OCI-LY7 (cell line): ENCODE data around the gene SLC12A8. TPM values are rescaled to one million over a fixed set of nuclear protein-coding genes. Genes with fewer than 3 reads are reported as not detected.

ENCODE experiments used
- BruUV-seq: library from RNA; stranded (reverse); fragments of 400-500 nt; replicated peaks from 2 replicates; lab custom pipeline; 2021; lab: Mats Ljungman, UMichigan
- CTCF ChIA-PET: fragments of 300-600 bp; sonication (Branson Sonifier 250); formaldehyde crosslinking; loops from one replicate; lab custom pipeline; 2022; ENCODE audit warnings: antibody characterized with exemption; ENCODE audit not compliant: unreplicated experiment; lab: Charles Lee
- POLR2A ChIA-PET: fragments of 300-600 bp; sonication (Branson Sonifier 250); formaldehyde crosslinking; loops from one replicate; lab custom pipeline; 2022; ENCODE audit warnings: antibody characterized with exemption; lab: Charles Lee
- DNase-seq: peaks from one replicate; pipeline ENCODE4 v3.0.0-alpha.2; 2015; ENCODE audit warnings: low spot score
- H2AFZ ChIP-seq: fragments of 200-600 bp; sonication (generic), shearing (Covaris generic); 2 replicates; pipeline ENCODE4 v1.6.1; 2014; ENCODE audit warnings: mild to moderate bottlenecking, antibody characterized with exemption, low read length, moderate library complexity
- H3K27ac ChIP-seq: fragments of 200-600 bp; sonication (generic); 2 replicates; pipeline ENCODE4 v1.5.1; 2014; ENCODE audit warnings: mixed run types, low read depth, mild to moderate bottlenecking, moderate library complexity, low read length, inconsistent platforms; ENCODE audit not compliant: poor library complexity, severe bottlenecking
- H3K36me3 ChIP-seq: fragments of 200-600 bp; sonication (generic); 2 replicates; pipeline ENCODE4 v1.6.1; 2014; ENCODE audit warnings: mild to moderate bottlenecking, antibody characterized with exemption, low read length, moderate library complexity, mixed read lengths; ENCODE audit not compliant: insufficient read depth
- H3K4me1 ChIP-seq: fragments of 200-600 bp; sonication (generic); 2 replicates; pipeline ENCODE4 v1.5.1; 2014; ENCODE audit warnings: mild to moderate bottlenecking, low read length; ENCODE audit not compliant: insufficient read depth, poor library complexity, severe bottlenecking
- H3K4me2 ChIP-seq: fragments of 200-600 bp; sonication (generic); 2 replicates; pipeline ENCODE4 v1.6.1; 2014; ENCODE audit warnings: mild to moderate bottlenecking, low read length
- H3K4me3 ChIP-seq: fragments of 200-600 bp; sonication (generic); 2 replicates; pipeline ENCODE4 v1.5.1; 2014; ENCODE audit warnings: mild to moderate bottlenecking, low read depth, low read length; ENCODE audit not compliant: poor library complexity, severe bottlenecking
- H3K79me2 ChIP-seq: fragments of 200-600 bp; sonication (generic); 2 replicates; pipeline ENCODE4 v1.6.1; 2016; ENCODE audit warnings: low read depth, mild to moderate bottlenecking, low read length, moderate library complexity, mixed read lengths; ENCODE audit not compliant: insufficient read depth
- H3K9me2 ChIP-seq: fragments of 200-600 bp; sonication (generic); 2 replicates; pipeline ENCODE4 v1.6.1; 2016; ENCODE audit warnings: mild to moderate bottlenecking, low read length, mixed read lengths; ENCODE audit not compliant: insufficient read depth
- H3K9me3 ChIP-seq: fragments of 200-600 bp; sonication (generic); 2 replicates; pipeline ENCODE4 v1.6.1; 2014; ENCODE audit warnings: mild to moderate bottlenecking, mixed run types, low read length, mixed read lengths
- H4K20me1 ChIP-seq: fragments of 200-600 bp; sonication (generic); 2 replicates; pipeline ENCODE4 v1.6.1; 2014; ENCODE audit warnings: mild to moderate bottlenecking, antibody characterized with exemption, low read length, moderate library complexity, mixed read lengths; ENCODE audit not compliant: insufficient read depth
- CTCF ChIP-seq: fragments of 200-600 bp; sonication (generic); conservative IDR thresholded peaks from 2 replicates; pipeline ENCODE4 v1.5.1; 2014; ENCODE audit warnings: mild to moderate bottlenecking, antibody characterized with exemption, low read length, moderate library complexity, mixed read lengths
- EZH2phosphoT487 ChIP-seq: fragments of 200-600 bp; sonication (generic); IDR thresholded peaks from 2 replicates; pipeline ENCODE4 v1.6.1; 2018; ENCODE audit warnings: low read depth, borderline replicate concordance, mild to moderate bottlenecking, mixed run types, antibody characterized with exemption, low read length, moderate library complexity, mixed read lengths
- intact Hi-C: fragments of 100-400 bp; cut with micrococcal nuclease; formaldehyde crosslinking; loops from one replicate; pipeline ENCODE4 v1.10.0; 2022; ENCODE audit not compliant: unreplicated experiment
- total RNA-seq, 2 experiments: library from RNA; depleted of rRNA in 1 of 2; stranded (reverse); fragments of >200 nt in 1 of 2; shearing (Covaris generic) in 1 of 2; gene quantifications; 2 replicates each; pipeline ENCODE4 v1.2.3, GENCODE V29; 2014 to 2022

Gene SLC12A8
- total RNA-seq, 2 experiments from 2014 or later, result 0.84 to 1.0 TPM

- H3K4me1 ChIP-seq, result no peaks in the 10 kb centered on the region
- CTCF ChIA-PET, result no interaction called here
Measured at GRCh38 chr3:125142940-125143339, 69.6 kb downstream of the SLC12A8 start.

GRCh38 chr3:125142420-125142778 is 70.1 kb downstream of the SLC12A8 start:
- ChIA-PET POLR2A (no interaction called here), CTCF (no interaction called here)
- Histone ChIP-seq H3K4me1 (no peaks in the 10 kb centered on the region), H3K9me3 (no peaks in the 10 kb centered on the region), H3K27ac (no peak overlapping the region), H3K4me3 (no peak overlapping the region), H3K9me2 (no peaks in the 10 kb centered on the region), H3K79me2 (no peaks in the 10 kb centered on the region), H3K36me3 (no peaks in the 10 kb centered on the region), H3K4me2 (no peak overlapping the region), H2AFZ (no peak overlapping the region), H4K20me1 (no peaks in the 10 kb centered on the region)
- no peak for TF ChIP-seq CTCF
- TF ChIP-seq EZH2phosphoT487, result no peak
- no peak for DNase-seq
- no TSS peak for BruUV-seq
- intact Hi-C loops, result no loop called here

More at GRCh38 chr3:125142940-125143339, 69.6 kb downstream of the SLC12A8 start:
- H3K27ac ChIP-seq, result no peak overlapping the region
- H4K20me1 ChIP-seq, result no peaks in the 10 kb centered on the region
- no peak overlapping the region for H2AFZ ChIP-seq
- H3K9me3 ChIP-seq, result no peaks in the 10 kb centered on the region
- no peak for DNase-seq
- intact Hi-C loops, result no loop called here
- TF ChIP-seq CTCF (no peak), EZH2phosphoT487 (no peak)
- no peak overlapping the region for H3K4me2 ChIP-seq
- no TSS peak for BruUV-seq
- no peak overlapping the region for H3K4me3 ChIP-seq
- H3K79me2 ChIP-seq, result no peaks in the 10 kb centered on the region
- POLR2A ChIA-PET, result no interaction called here
- H3K36me3 ChIP-seq, result no peaks in the 10 kb centered on the region
- no peaks in the 10 kb centered on the region for H3K9me2 ChIP-seq

- ChIA-PET CTCF (interaction anchor here (0.6 kb wide), 1 partner anchor 59 kb away, joined by 4 read pairs; no protein-coding TSS in a partner anchor), POLR2A (no interaction called here)
- Histone ChIP-seq H3K36me3 (no peaks in the 10 kb centered on the region), H3K4me1 (no peaks in the 10 kb centered on the region), H3K79me2 (no peaks in the 10 kb centered on the region), H3K27ac (no peak overlapping the region), H3K9me3 (no peaks in the 10 kb centered on the region), H2AFZ (no peak overlapping the region), H3K4me3 (no peak overlapping the region), H3K9me2 (no peaks in the 10 kb centered on the region), H4K20me1 (no peaks in the 10 kb centered on the region), H3K4me2 (no peak overlapping the region)
- intact Hi-C loops, result no loop called here
- no peak for TF ChIP-seq CTCF
- TF ChIP-seq EZH2phosphoT487, result no peak
- no peak for DNase-seq
- no TSS peak for BruUV-seq
Measured at GRCh38 chr3:125141596-125142419, 70.7 kb downstream of the SLC12A8 start.
